OCI-LY3 (cell line): ENCODE measurements around the gene LMAN2.
"Not testable (repeated sequence)": the region's sequence is repeated elsewhere in the genome, so short reads cannot be mapped to it uniquely, and the experiment has no call there.

Source experiments
- CTCF ChIP-seq: fragments of 200-600, 300-600 bp; sonication (generic); IDR thresholded peaks from 2 replicates; pipeline ENCODE4 v1.5.1; 2014; ENCODE audit warnings: antibody characterized with exemption, low read length, low read depth
- EZH2phosphoT487 ChIP-seq: fragments of 200-600 bp; shearing (Covaris generic); IDR thresholded peaks from 2 replicates; pipeline ENCODE4 v1.6.1; 2018; ENCODE audit warnings: antibody characterized with exemption, mixed run types, low read depth

GRCh38 chr5:177360740-177361139 is 9.3 kb upstream of the LMAN2 start:
- not testable (repeated sequence) for TF ChIP-seq CTCF, EZH2phosphoT487
